GM18867 (cell line): ENCODE results near the gene DNAH11.
"Not testable (repeated sequence)": the region's sequence is repeated elsewhere in the genome, so short reads cannot be mapped to it uniquely, and the experiment has no call there.

Experiments used
- ATAC-seq: cut with Tn5 transposase; IDR thresholded peaks from one replicate; pipeline ENCODE4 v1.9.1; 2021; ENCODE audit warnings: mild to moderate bottlenecking, moderate library complexity; ENCODE audit not compliant: unreplicated experiment

DNAH11 gene

GRCh38 chr7:21766218-21766617 is 223.4 kb downstream of the DNAH11 start:
- ATAC-seq = no peak

- peak; percentile 80 for ATAC-seq
Measured at GRCh38 chr7:21767300-21767900, 224.6 kb downstream of the DNAH11 start.

- ATAC-seq = no peak
Measured at GRCh38 chr7:21768279-21768678, 225.4 kb downstream of the DNAH11 start.

- no peak for ATAC-seq
Measured at GRCh38 chr7:21771266-21771665, 228.4 kb downstream of the DNAH11 start.

GRCh38 chr7:21771906-21772610 is 229.2 kb downstream of the DNAH11 start:
- no peak for ATAC-seq

GRCh38 chr7:21773326-21773725 is 230.5 kb downstream of the DNAH11 start:
- no peak for ATAC-seq

- no peak for ATAC-seq
Measured at GRCh38 chr7:21777921-21778320, 235.1 kb downstream of the DNAH11 start.

GRCh38 chr7:21778953-21779352 is 236.1 kb downstream of the DNAH11 start:
- ATAC-seq = no peak

GRCh38 chr7:21782996-21783395 is 240.2 kb downstream of the DNAH11 start:
- no peak for ATAC-seq

GRCh38 chr7:21784989-21785388 is 242.2 kb downstream of the DNAH11 start:
- ATAC-seq = no peak

- no peak for ATAC-seq
Measured at GRCh38 chr7:21805791-21806190, 263.0 kb downstream of the DNAH11 start.

GRCh38 chr7:21806388-21806787 is 263.5 kb downstream of the DNAH11 start:
- no peak for ATAC-seq

- no peak for ATAC-seq
Measured at GRCh38 chr7:21819048-21819447, 276.2 kb downstream of the DNAH11 start.

GRCh38 chr7:21828841-21829240 is 286.0 kb downstream of the DNAH11 start:
- ATAC-seq = no peak

- no peak for ATAC-seq
Measured at GRCh38 chr7:21829731-21830130, 286.9 kb downstream of the DNAH11 start.

GRCh38 chr7:21844742-21845141 is 301.9 kb downstream of the DNAH11 start:
- no peak for ATAC-seq

GRCh38 chr7:21850531-21851285 is 307.9 kb downstream of the DNAH11 start:
- ATAC-seq = no peak

GRCh38 chr7:21851559-21851967 is 308.7 kb downstream of the DNAH11 start:
- no peak for ATAC-seq

GRCh38 chr7:21865631-21866204 is 322.9 kb downstream of the DNAH11 start:
- not testable (repeated sequence) for ATAC-seq

GRCh38 chr7:21866731-21867130 is 323.9 kb downstream of the DNAH11 start:
- no peak for ATAC-seq

- ATAC-seq = no peak
Measured at GRCh38 chr7:21867226-21867625, 324.4 kb downstream of the DNAH11 start.
